Neural progenitor cell (in vitro differentiated cells): ENCODE measurements around the gene FBLN5. TPM values are rescaled to one million over a fixed set of nuclear protein-coding genes. Genes with fewer than 3 reads are reported as not detected.

ENCODE experiments used
- DNase-seq: peaks from one replicate; pipeline ENCODE4 v3.0.0-alpha.2; 2016; ENCODE audit warnings: low spot score
- H2AFZ ChIP-seq: fragments of 200-600 bp; sonication (generic); replicated peaks from 2 replicates; pipeline ENCODE4 v1.6.1; 2016; ENCODE audit warnings: antibody characterized with exemption
- H3F3A ChIP-seq: fragments of 200-600 bp; sonication (generic); 2 replicates; pipeline ENCODE4 v1.6.1; 2016; ENCODE audit warnings: antibody characterized with exemption, low read depth
- H3K27ac ChIP-seq: fragments of 200-600 bp; sonication (generic); 2 replicates; pipeline ENCODE4 v1.5.1; 2016; ENCODE audit warnings: mild to moderate bottlenecking
- H3K27me3 ChIP-seq: fragments of 200-600 bp; sonication (generic); 2 replicates; pipeline ENCODE4 v1.6.1; 2016; ENCODE audit warnings: mild to moderate bottlenecking, moderate library complexity
- H3K36me3 ChIP-seq: fragments of 200-600 bp; sonication (generic); 2 replicates; pipeline ENCODE4 v1.5.1; 2016
- H3K4me1 ChIP-seq: fragments of 200-600 bp; sonication (generic); 2 replicates; pipeline ENCODE4 v1.6.1; 2016; ENCODE audit warnings: mixed run types
- H3K4me2 ChIP-seq: fragments of 200-600 bp; sonication (generic); 2 replicates; pipeline ENCODE4 v1.6.1; 2016
- H3K4me3 ChIP-seq: fragments of 200-600 bp; sonication (generic); 2 replicates; pipeline ENCODE4 v1.5.1; 2016
- H3K79me2 ChIP-seq: fragments of 200-600 bp; sonication (generic); 2 replicates; pipeline ENCODE4 v1.6.1; 2016; ENCODE audit warnings: low read depth
- H3K9ac ChIP-seq: fragments of 200-600 bp; sonication (generic); 2 replicates; pipeline ENCODE4 v1.6.1; 2016
- H3K9me3 ChIP-seq: fragments of 200-600 bp; sonication (generic); 2 replicates; pipeline ENCODE4 v1.5.1; 2016; ENCODE audit warnings: low read depth
- H4K20me1 ChIP-seq: fragments of 200-600 bp; sonication (generic); 2 replicates; pipeline ENCODE4 v1.6.1; 2016; ENCODE audit warnings: low read depth
- H3K27ac Mint-ChIP-seq: 3 replicates; pipeline ENCODE4 v1.8.0; 2021; ENCODE audit warnings: mixed read lengths
- H3K27me3 Mint-ChIP-seq: 2 replicates; pipeline ENCODE4 v1.8.0; 2022; ENCODE audit warnings: low read depth, mild to moderate bottlenecking, inconsistent platforms, moderate library complexity, mixed read lengths; ENCODE audit not compliant: insufficient read depth
- H3K36me3 Mint-ChIP-seq: 3 replicates; pipeline ENCODE4 v1.8.0; 2021; ENCODE audit warnings: mixed read lengths
- H3K4me1 Mint-ChIP-seq: 3 replicates; pipeline ENCODE4 v1.8.0; 2021; ENCODE audit warnings: mixed read lengths
- H3K4me3 Mint-ChIP-seq: 3 replicates; pipeline ENCODE4 v1.8.0; 2021; ENCODE audit warnings: mild to moderate bottlenecking, moderate library complexity, mixed read lengths
- H3K9me3 Mint-ChIP-seq: 3 replicates; pipeline ENCODE4 v1.8.0; 2020; ENCODE audit warnings: mixed read lengths
- EZH2 ChIP-seq: fragments of 200-600 bp; sonication (generic); IDR thresholded peaks from 2 replicates; pipeline ENCODE4 v1.6.1; 2017; ENCODE audit warnings: antibody characterized with exemption, mild to moderate bottlenecking, moderate library complexity
- EZH2phosphoT487 ChIP-seq: fragments of 200-600 bp; sonication (generic); IDR thresholded peaks from 2 replicates; pipeline ENCODE4 v1.6.1; 2017; ENCODE audit warnings: antibody characterized with exemption
- total RNA-seq: library from RNA; depleted of rRNA; stranded (reverse); fragments of >200 nt; gene quantifications from 2 replicates; pipeline ENCODE4 v1.2.3, GENCODE V29; 2015; ENCODE audit warnings: low replicate concordance
- TF ChIP-seq, protein P1 (sequence below): fragments of 200-600 bp; sonication (generic); IDR thresholded peaks from 2 replicates; pipeline ENCODE4 v1.5.1; 2017; ENCODE audit warnings: antibody characterized with exemption, mild to moderate bottlenecking

The FBLN5 gene
- total RNA-seq, 1 donor from 2014 or later, result not detected

DNA sequence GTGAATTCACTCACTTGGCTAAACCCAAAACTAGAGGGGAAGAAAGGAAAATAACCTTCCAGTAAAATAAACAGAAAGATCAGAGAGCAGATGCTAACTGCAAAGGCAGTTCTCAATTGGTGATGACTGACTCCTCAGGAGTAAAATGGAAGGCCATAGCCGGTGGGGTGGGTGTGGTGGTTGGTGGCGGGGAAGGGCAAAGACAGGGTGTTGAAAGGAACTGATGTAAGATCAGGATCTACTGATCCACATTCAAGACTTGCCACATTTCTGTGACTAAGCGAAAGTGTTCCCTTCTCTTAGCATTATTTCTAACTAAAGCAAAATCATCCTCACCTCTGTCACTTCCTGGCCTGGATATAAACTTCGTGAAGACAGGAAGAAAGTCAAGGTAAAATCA, 53.8 kb downstream of the FBLN5 start:
- no peaks in the 10 kb centered on the region for H3K36me3 ChIP-seq
- peak overlapping the region; percentile 44 for H2AFZ ChIP-seq
- no peak overlapping the region for H3K4me3 Mint-ChIP-seq
- H3K27me3 ChIP-seq, result peaks cover 4% of the 10 kb centered on the region
- TF ChIP-seq, protein P1, sequence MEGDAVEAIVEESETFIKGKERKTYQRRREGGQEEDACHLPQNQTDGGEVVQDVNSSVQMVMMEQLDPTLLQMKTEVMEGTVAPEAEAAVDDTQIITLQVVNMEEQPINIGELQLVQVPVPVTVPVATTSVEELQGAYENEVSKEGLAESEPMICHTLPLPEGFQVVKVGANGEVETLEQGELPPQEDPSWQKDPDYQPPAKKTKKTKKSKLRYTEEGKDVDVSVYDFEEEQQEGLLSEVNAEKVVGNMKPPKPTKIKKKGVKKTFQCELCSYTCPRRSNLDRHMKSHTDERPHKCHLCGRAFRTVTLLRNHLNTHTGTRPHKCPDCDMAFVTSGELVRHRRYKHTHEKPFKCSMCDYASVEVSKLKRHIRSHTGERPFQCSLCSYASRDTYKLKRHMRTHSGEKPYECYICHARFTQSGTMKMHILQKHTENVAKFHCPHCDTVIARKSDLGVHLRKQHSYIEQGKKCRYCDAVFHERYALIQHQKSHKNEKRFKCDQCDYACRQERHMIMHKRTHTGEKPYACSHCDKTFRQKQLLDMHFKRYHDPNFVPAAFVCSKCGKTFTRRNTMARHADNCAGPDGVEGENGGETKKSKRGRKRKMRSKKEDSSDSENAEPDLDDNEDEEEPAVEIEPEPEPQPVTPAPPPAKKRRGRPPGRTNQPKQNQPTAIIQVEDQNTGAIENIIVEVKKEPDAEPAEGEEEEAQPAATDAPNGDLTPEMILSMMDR, result no peak
- TF ChIP-seq EZH2, result no peak
- TF ChIP-seq EZH2phosphoT487, result no peak
- H3K4me1 Mint-ChIP-seq, result peaks cover 23% of the 10 kb centered on the region
- no peak overlapping the region for H3K27ac Mint-ChIP-seq
- no peaks in the 10 kb centered on the region for H3F3A ChIP-seq
- H3K4me2 ChIP-seq, result no peak overlapping the region
- H3K4me3 ChIP-seq, result no peak overlapping the region
- no peaks in the 10 kb centered on the region for H3K36me3 Mint-ChIP-seq
- H3K4me1 ChIP-seq, result peaks cover 10% of the 10 kb centered on the region
- H3K27ac ChIP-seq, result no peak overlapping the region
- H3K9me3 Mint-ChIP-seq, result no peaks in the 10 kb centered on the region
- DNase-seq, result no peak
- no peaks in the 10 kb centered on the region for H3K79me2 ChIP-seq
- peaks cover 10% of the 10 kb centered on the region for H3K27me3 Mint-ChIP-seq
- no peak overlapping the region for H3K9ac ChIP-seq
- no peaks in the 10 kb centered on the region for H3K9me3 ChIP-seq
- no peaks in the 10 kb centered on the region for H4K20me1 ChIP-seq

DNA sequence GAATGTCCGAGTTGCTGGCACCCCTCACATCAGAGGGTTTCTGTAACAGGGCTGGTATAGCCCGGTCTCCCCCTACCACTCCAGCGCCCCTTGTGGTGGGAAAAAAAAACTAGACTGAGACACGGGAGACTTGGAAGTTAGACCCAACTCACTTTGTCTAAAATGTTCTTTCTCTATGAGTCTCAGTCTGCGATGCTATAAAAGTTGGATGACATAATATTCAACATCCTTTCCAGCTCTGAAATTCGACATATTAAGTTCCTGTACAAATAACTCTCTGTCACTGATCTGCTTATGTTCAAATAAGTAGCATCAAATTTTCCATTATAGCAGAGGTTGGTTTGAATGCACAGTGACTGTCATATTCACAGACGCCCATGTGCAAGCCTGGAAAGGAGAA, 54.5 kb downstream of the FBLN5 start:
- Histone ChIP-seq H3F3A (no peaks in the 10 kb centered on the region), H4K20me1 (no peaks in the 10 kb centered on the region), H3K4me2 (no peak overlapping the region), H3K27me3 (peaks cover 4% of the 10 kb centered on the region), H3K4me3 (no peak overlapping the region), H3K4me1 (peaks cover 10% of the 10 kb centered on the region), H3K36me3 (no peaks in the 10 kb centered on the region), H2AFZ (peak overlapping the region; percentile 44), H3K9me3 (no peaks in the 10 kb centered on the region), H3K9ac (no peak overlapping the region), H3K79me2 (no peaks in the 10 kb centered on the region), H3K27ac (no peak overlapping the region)
- Mint-ChIP-seq H3K9me3 (no peaks in the 10 kb centered on the region), H3K4me3 (no peak overlapping the region), H3K27ac (no peak overlapping the region), H3K36me3 (no peaks in the 10 kb centered on the region), H3K27me3 (peaks cover 10% of the 10 kb centered on the region), H3K4me1 (peaks cover 23% of the 10 kb centered on the region)
- TF ChIP-seq EZH2, result no peak
- TF ChIP-seq, protein P1, result peak; percentile 85
- no peak for TF ChIP-seq EZH2phosphoT487
- DNase-seq, result peak; percentile 71

DNA sequence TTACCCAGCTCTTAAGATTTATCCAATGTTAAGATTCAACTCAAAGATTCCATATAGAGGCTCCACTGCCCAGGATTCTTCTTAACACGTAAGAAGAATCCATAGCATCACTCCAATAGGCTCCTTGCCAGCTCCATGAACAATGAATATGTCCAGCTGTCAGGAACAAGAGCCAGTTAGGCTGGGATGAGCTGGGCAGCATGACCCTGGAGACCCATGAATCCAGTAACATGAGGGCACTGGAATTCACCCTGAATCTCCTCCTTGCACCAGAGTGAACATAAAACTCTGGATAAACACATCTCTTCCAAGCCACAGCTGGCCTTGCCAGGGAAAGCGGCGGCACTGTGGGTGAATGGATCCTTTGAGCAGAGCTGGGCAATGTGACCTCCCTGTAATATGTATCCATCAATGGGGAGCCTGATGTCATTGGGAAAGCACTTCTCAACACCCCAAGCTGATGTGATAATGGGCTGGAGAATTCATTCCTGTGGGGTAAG, 55.7 kb downstream of the FBLN5 start:
- no peak overlapping the region for H3K27ac Mint-ChIP-seq
- H3K36me3 Mint-ChIP-seq, result no peaks in the 10 kb centered on the region

More for the DNA sequence above, 55.7 kb downstream of the FBLN5 start:
- no peak overlapping the region for H3K4me3 ChIP-seq
- peaks cover 10% of the 10 kb centered on the region for H3K4me1 ChIP-seq
- H3K4me1 Mint-ChIP-seq, result peaks cover 16% of the 10 kb centered on the region
- H3K9me3 Mint-ChIP-seq, result no peaks in the 10 kb centered on the region
- no peak overlapping the region for H3K27ac ChIP-seq
- H3K27me3 ChIP-seq, result peaks cover 4% of the 10 kb centered on the region
- no peaks in the 10 kb centered on the region for H3K79me2 ChIP-seq
- H3K36me3 ChIP-seq, result no peaks in the 10 kb centered on the region
- H2AFZ ChIP-seq, result no peak overlapping the region
- H3K9me3 ChIP-seq, result no peaks in the 10 kb centered on the region
- H3K9ac ChIP-seq, result no peak overlapping the region
- no peak overlapping the region for H3K4me3 Mint-ChIP-seq
- TF ChIP-seq, protein P1, result no peak
- TF ChIP-seq EZH2phosphoT487 (no peak), EZH2 (no peak)
- no peak overlapping the region for H3K4me2 ChIP-seq
- H3F3A ChIP-seq, result no peaks in the 10 kb centered on the region
- no peaks in the 10 kb centered on the region for H4K20me1 ChIP-seq
- H3K27me3 Mint-ChIP-seq, result peaks cover 10% of the 10 kb centered on the region
- DNase-seq, result no peak
